HL-60 (cell line): Measurements from ENCODE around the gene LRBA.
"Not testable (repeated sequence)": the region's sequence is repeated elsewhere in the genome, so short reads cannot be mapped to it uniquely, and the experiment has no call there.

Source experiments
- DNase-seq, 2 experiments: peaks; one replicate each; pipeline ENCODE4 v3.0.0-alpha.2; 2010 to 2020; ENCODE audit warnings: low read depth in 1 of 2, low spot score in 1 of 2
- H3K27ac ChIP-seq: fragments of 250-450 bp; sonication (Bioruptor Pico); replicated peaks from 2 replicates; pipeline ENCODE4 v1.5.1; 2020; ENCODE audit warnings: mild to moderate bottlenecking, moderate library complexity
- H3K27me3 ChIP-seq: fragments of 250-450 bp; sonication (Bioruptor Pico); 2 replicates; pipeline ENCODE4 v1.5.1; 2021; ENCODE audit warnings: mild to moderate bottlenecking, moderate library complexity; ENCODE audit not compliant: insufficient read depth, poor library complexity, severe bottlenecking
- H3K4me3 ChIP-seq: replicated peaks from 2 replicates; pipeline ENCODE4 v1.5.1; 2011; ENCODE audit warnings: mild to moderate bottlenecking, control low read depth, low read length; ENCODE audit not compliant: insufficient read depth
- GABPA ChIP-seq: IDR thresholded peaks from 2 replicates; pipeline ENCODE4 v1.6.1; 2012; ENCODE audit warnings: low read depth
- POLR2AphosphoS5 ChIP-seq: IDR thresholded peaks from 2 replicates; pipeline ENCODE4 v1.6.1; 2012; ENCODE audit warnings: low read depth
- SPI1 ChIP-seq: IDR thresholded peaks from 2 replicates; pipeline ENCODE4 v1.6.1; 2012; ENCODE audit warnings: low read depth, mild to moderate bottlenecking, borderline replicate concordance
- TF ChIP-seq, protein P1 (sequence below): IDR thresholded peaks from one replicate; pipeline ENCODE4 v1.5.1; 2011; ENCODE audit warnings: low read length, control low read depth, inconsistent platforms; ENCODE audit not compliant: insufficient read depth
- TF ChIP-seq, protein P2 (sequence below): IDR thresholded peaks from 2 replicates; pipeline ENCODE4 v1.6.1; 2012; ENCODE audit warnings: low read depth; ENCODE audit not compliant: insufficient replicate concordance

Gene LRBA

DNA sequence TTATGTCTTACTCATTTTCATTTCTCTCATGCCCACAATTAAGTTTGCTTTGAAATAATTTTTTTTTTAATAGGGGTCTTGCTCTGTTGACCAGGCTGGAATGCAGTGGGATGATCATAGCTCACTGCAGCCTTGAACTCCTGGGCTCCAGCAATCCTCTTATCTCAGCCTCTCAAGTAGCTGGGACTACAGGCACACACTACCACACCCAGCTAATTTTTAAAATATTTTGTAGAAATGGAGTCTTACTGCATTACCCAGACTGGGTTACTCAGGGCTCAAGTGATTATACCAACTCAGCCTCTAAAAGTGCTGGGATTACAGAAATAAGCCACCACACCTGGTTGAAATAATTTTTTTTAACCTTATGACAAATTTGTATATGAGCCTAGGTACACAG lies 452.3 kb downstream of the LRBA start:
- H3K4me3 ChIP-seq, result no peak overlapping the region
- H3K27me3 ChIP-seq, result no peaks in the 10 kb centered on the region
- no peak for TF ChIP-seq POLR2AphosphoS5
- TF ChIP-seq, protein P1, sequence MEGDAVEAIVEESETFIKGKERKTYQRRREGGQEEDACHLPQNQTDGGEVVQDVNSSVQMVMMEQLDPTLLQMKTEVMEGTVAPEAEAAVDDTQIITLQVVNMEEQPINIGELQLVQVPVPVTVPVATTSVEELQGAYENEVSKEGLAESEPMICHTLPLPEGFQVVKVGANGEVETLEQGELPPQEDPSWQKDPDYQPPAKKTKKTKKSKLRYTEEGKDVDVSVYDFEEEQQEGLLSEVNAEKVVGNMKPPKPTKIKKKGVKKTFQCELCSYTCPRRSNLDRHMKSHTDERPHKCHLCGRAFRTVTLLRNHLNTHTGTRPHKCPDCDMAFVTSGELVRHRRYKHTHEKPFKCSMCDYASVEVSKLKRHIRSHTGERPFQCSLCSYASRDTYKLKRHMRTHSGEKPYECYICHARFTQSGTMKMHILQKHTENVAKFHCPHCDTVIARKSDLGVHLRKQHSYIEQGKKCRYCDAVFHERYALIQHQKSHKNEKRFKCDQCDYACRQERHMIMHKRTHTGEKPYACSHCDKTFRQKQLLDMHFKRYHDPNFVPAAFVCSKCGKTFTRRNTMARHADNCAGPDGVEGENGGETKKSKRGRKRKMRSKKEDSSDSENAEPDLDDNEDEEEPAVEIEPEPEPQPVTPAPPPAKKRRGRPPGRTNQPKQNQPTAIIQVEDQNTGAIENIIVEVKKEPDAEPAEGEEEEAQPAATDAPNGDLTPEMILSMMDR, result no peak
- H3K27ac ChIP-seq, result no peak overlapping the region
- DNase-seq, result no peak

DNA sequence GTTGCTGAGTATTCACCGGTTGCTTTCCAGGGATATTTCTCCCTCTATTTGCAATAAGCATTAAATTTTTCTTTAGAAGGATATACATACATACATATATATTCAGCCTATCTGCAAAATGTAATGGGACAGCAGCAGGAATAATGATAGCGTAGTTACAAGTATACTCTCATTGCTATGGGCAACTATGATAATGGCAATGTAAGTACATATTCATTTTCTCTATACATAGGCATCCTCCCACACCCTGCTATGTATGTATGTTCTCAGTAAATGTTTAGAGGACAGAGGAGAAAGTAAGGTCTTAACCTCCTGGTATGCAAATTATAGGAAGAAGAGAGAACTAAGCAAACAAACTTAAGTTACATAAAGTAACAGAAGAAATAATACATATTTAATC lies 452.8 kb downstream of the LRBA start:
- no peak for DNase-seq
- Histone ChIP-seq H3K27ac (no peak overlapping the region), H3K27me3 (no peaks in the 10 kb centered on the region), H3K4me3 (no peak overlapping the region)
- TF ChIP-seq, protein P2, sequence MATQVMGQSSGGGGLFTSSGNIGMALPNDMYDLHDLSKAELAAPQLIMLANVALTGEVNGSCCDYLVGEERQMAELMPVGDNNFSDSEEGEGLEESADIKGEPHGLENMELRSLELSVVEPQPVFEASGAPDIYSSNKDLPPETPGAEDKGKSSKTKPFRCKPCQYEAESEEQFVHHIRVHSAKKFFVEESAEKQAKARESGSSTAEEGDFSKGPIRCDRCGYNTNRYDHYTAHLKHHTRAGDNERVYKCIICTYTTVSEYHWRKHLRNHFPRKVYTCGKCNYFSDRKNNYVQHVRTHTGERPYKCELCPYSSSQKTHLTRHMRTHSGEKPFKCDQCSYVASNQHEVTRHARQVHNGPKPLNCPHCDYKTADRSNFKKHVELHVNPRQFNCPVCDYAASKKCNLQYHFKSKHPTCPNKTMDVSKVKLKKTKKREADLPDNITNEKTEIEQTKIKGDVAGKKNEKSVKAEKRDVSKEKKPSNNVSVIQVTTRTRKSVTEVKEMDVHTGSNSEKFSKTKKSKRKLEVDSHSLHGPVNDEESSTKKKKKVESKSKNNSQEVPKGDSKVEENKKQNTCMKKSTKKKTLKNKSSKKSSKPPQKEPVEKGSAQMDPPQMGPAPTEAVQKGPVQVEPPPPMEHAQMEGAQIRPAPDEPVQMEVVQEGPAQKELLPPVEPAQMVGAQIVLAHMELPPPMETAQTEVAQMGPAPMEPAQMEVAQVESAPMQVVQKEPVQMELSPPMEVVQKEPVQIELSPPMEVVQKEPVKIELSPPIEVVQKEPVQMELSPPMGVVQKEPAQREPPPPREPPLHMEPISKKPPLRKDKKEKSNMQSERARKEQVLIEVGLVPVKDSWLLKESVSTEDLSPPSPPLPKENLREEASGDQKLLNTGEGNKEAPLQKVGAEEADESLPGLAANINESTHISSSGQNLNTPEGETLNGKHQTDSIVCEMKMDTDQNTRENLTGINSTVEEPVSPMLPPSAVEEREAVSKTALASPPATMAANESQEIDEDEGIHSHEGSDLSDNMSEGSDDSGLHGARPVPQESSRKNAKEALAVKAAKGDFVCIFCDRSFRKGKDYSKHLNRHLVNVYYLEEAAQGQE, result no peak
- no peak for TF ChIP-seq POLR2AphosphoS5
- TF ChIP-seq, protein P1, result no peak
- no peak for TF ChIP-seq SPI1
- no peak for TF ChIP-seq GABPA

DNA sequence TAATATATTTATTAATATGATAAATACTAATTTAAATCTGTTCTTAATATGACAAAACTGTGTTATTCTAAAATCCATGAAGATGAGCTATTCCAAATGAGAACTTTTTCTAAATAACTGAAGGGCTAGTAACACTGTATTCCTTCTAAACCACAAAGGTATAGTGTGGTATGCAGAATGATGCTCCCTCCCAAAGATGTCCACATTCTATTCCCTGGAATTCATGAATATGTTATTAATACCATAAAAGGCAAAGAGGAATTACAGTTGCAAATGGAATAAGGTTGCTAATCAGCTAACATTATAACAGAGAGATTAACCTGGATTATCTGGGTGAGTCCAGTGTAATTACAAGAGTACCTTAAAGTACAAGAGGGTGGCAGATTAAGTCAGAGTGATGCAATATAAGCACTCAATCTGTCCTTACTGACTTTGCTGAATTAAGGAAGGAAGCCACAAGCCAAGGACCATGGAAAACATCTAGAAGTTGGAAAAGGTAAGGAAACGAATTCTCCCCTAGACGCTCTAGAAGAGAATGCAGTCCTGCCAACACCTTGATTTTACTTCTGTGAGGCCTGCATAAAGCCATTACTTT lies 453.8 kb downstream of the LRBA start:
- H3K4me3 ChIP-seq, result no peak overlapping the region
- DNase-seq, result no peak
- TF ChIP-seq, protein P2, result no peak
- TF ChIP-seq POLR2AphosphoS5 (no peak), GABPA (no peak), SPI1 (no peak)
- TF ChIP-seq, protein P1, result no peak
- H3K27me3 ChIP-seq, result no peaks in the 10 kb centered on the region
- H3K27ac ChIP-seq, result no peak overlapping the region

DNA sequence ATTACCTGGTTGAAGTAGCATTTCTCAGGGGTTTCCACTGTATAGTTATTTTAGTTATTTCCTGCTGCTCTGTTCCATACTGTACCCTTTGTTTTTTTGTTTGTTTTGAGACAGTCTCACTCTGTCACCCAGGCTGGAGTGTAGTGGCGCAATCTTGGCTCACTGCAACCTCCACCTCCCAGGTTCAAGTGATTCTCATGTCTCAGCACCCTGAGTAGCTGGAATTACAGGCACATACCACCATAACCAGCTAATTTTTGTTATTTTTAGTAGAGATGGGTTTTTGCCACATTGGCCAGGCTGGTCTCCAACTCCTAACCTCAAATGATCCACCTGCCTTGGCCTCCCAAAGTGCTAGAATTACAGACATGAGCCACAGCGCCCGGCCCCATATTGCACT lies 457.3 kb downstream of the LRBA start:
- DNase-seq, H3K27ac ChIP-seq, H3K4me3 ChIP-seq, H3K27me3 ChIP-seq: not testable (repeated sequence)
